K562 (cell line): ENCODE measurements around the gene ZNF565. TPM values are rescaled to one million over a fixed set of nuclear protein-coding genes. Genes with fewer than 3 reads are reported as not detected.

ENCODE experiments used
- ADNP ChIP-seq: fragments of 200-800 bp; sonication (Bioruptor generic); IDR thresholded peaks from 2 replicates; pipeline ENCODE4 v1.6.1; 2016; ENCODE audit warnings: missing genetic modification characterization, missing compliant biosample characterization
- ATF7 ChIP-seq: fragments of 450-650 bp; IDR thresholded peaks from 2 replicates; pipeline ENCODE4 v1.7.1; 2014; ENCODE audit warnings: mild to moderate bottlenecking, moderate library complexity
- DIDO1 ChIP-seq: fragments of 450-650 bp; IDR thresholded peaks from 2 replicates; pipeline ENCODE4 v1.6.1; 2016; ENCODE audit warnings: low read depth, missing biosample characterization, missing genetic modification characterization
- EP400 ChIP-seq: fragments of 450-650 bp; IDR thresholded peaks from 2 replicates; pipeline ENCODE4 v1.6.1; 2017; ENCODE audit warnings: antibody characterized with exemption, mild to moderate bottlenecking, moderate library complexity
- HNRNPK ChIP-seq: fragments of 200-400 bp; formaldehyde crosslinking; IDR thresholded peaks from one replicate; pipeline ENCODE4 v1.6.1; 2018; ENCODE audit warnings: mild to moderate bottlenecking, low read depth, low read length; ENCODE audit not compliant: poor library complexity, severe bottlenecking
- ID3 ChIP-seq, 2 experiments: fragments of 250-450 bp in 1 of 2; fragments of 450-650 bp in 1 of 2; sonication (Bioruptor Pico) in 1 of 2; IDR thresholded peaks; 2 replicates each; pipeline versions ENCODE4 v1.6.1 to v1.8.0; 2016 to 2021; ENCODE audit warnings: mild to moderate bottlenecking in 2 of 2, moderate library complexity in 2 of 2, missing compliant biosample characterization in 1 of 2, missing genetic modification characterization in 1 of 2
- JUND ChIP-seq, 2 experiments: IDR thresholded peaks; 2 replicates in 1 of 2; 3 replicates in 1 of 2; pipeline ENCODE4 v1.6.1; 2011; ENCODE audit warnings: borderline replicate concordance in 2 of 2, low read depth in 2 of 2, low read length in 2 of 2, improper control_type of control experiment in 1 of 2, missing biosample characterization in 1 of 2, missing genetic modification characterization in 1 of 2, missing genetic modification reagents in 1 of 2
- MBD2 ChIP-seq: sonication (generic); IDR thresholded peaks from 2 replicates; pipeline ENCODE4 v1.6.1; 2016; ENCODE audit warnings: low read depth, borderline replicate concordance
- MEF2D ChIP-seq: conservative IDR thresholded peaks from 2 replicates; pipeline ENCODE4 v1.6.1; 2016; ENCODE audit warnings: low read depth, missing genetic modification characterization, missing compliant biosample characterization
- MEIS2 ChIP-seq: fragments of 450-650 bp; IDR thresholded peaks from 2 replicates; pipeline ENCODE4 v1.6.1; 2014; ENCODE audit warnings: mild to moderate bottlenecking; ENCODE audit not compliant: partially characterized antibody
- MTA2 ChIP-seq: fragments of 450-650 bp; IDR thresholded peaks from 2 replicates; pipeline ENCODE4 v1.6.1; 2016; ENCODE audit warnings: low read depth
- NR1H2 ChIP-seq: sonication (generic); formaldehyde crosslinking; IDR thresholded peaks from 2 replicates; pipeline ENCODE4 v1.4.0; 2020; ENCODE audit warnings: mild to moderate bottlenecking, missing genetic modification reagents
- NR2C2 ChIP-seq, 2 experiments: fragments of 200-800 bp in 1 of 2; sonication (Bioruptor generic) in 1 of 2; sonication (generic) in 1 of 2; formaldehyde crosslinking in 1 of 2; IDR thresholded peaks; 2 replicates each; pipeline versions ENCODE4 v1.6.1 to v1.8.0; 2016 to 2022; ENCODE audit warnings: mild to moderate bottlenecking in 1 of 2, missing compliant biosample characterization in 1 of 2, missing genetic modification characterization in 1 of 2, missing genetic modification reagents in 1 of 2
- POLR2A ChIP-seq: fragments of 450-650 bp; conservative IDR thresholded peaks from 2 replicates; pipeline ENCODE4 v1.6.1; 2016
- PRDM10 ChIP-seq: fragments of 450-650 bp; IDR thresholded peaks from 2 replicates; pipeline ENCODE4 v1.6.1; 2018; ENCODE audit not compliant: partially characterized antibody
- RHOXF2B ChIP-seq: fragments of 250-450 bp; sonication (Bioruptor Pico); conservative IDR thresholded peaks from 2 replicates; pipeline ENCODE4 v1.5.1; 2021
- SP1 ChIP-seq: sonication (generic); formaldehyde crosslinking; IDR thresholded peaks from 2 replicates; pipeline ENCODE4 v1.8.1; 2022; ENCODE audit warnings: mild to moderate bottlenecking, missing genetic modification reagents
- SREBF1 ChIP-seq: fragments of 150-350 bp; IDR thresholded peaks from 2 replicates; pipeline ENCODE4 v1.6.1; 2014; ENCODE audit warnings: antibody characterized with exemption, low read depth, low read length, borderline replicate concordance
- ZFP36 ChIP-seq: fragments of 150-350 bp; IDR thresholded peaks from 2 replicates; pipeline ENCODE4 v1.6.1; 2018; ENCODE audit warnings: low read length, low read depth; ENCODE audit not compliant: partially characterized antibody
- ZNF12 ChIP-seq: sonication (generic); formaldehyde crosslinking; IDR thresholded peaks from 2 replicates; pipeline ENCODE4 v1.4.0; 2020; ENCODE audit warnings: mild to moderate bottlenecking, missing genetic modification reagents
- ZNF395 ChIP-seq: fragments of 200-800 bp; sonication (Bioruptor generic); IDR thresholded peaks from 2 replicates; pipeline ENCODE4 v1.6.1; 2017; ENCODE audit warnings: missing genetic modification characterization, missing compliant biosample characterization
- polyA plus RNA-seq, 8 experiments: library from polyadenylated mRNA; depleted of rRNA in 4 of 8; stranded (reverse) in 5 of 8; unstranded in 3 of 8; fragments of >200 nt; fragmentation: Nextera tagmentation in 2 of 8; fragmentation: Illumina TruSeq in 1 of 8; extraction: Ambion mirVana in 2 of 8; extraction: Trizol in 1 of 8; gene quantifications; 2 replicates each; pipeline versions ENCODE4 v1.2.1 to v1.2.3, GENCODE V29; 2011 to 2014; ENCODE audit warnings: inconsistent platforms in 1 of 8, missing spikeins in 1 of 8
- total RNA-seq, 7 experiments: library from RNA; depleted of rRNA in 6 of 7; stranded (reverse); fragments of >200 nt in 6 of 7; fragmentation: Illumina TruSeq in 2 of 7; extraction: Trizol in 2 of 7; gene quantifications; 2 replicates each; pipeline versions ENCODE4 v1.2.1 to v1.2.3, GENCODE V29; 2011 to 2021; ENCODE audit warnings: low replicate concordance in 1 of 7

The ZNF565 gene
- total and polyA plus RNA-seq, 9 of the 15 experiments (the other 6 are each of a cell fraction or from before 2014, with no cell fraction given), result 1.3 to 3.2 (median 2.6) TPM

- TF ChIP-seq ZNF12 (CRISPR knock-in tag), result no peak
- TF ChIP-seq HNRNPK, result no peak
- TF ChIP-seq DIDO1 (tag), result peak; percentile 82
- peak; percentile 79 for TF ChIP-seq ZNF395 (CRISPR knock-in tag)
- TF ChIP-seq RHOXF2B, result 0 out of 2 replicates have a peak, but pooled peaks have one; percentile 75
- peak; percentile 94 for TF ChIP-seq ATF7
- 0 out of 2 replicates have a peak, but pooled peaks have one; percentile 26 for TF ChIP-seq SREBF1
- TF ChIP-seq ID3 (CRISPR knock-in tag; IDR thresholded peaks at IDR 0.05), result no peak
- TF ChIP-seq ID3 (tag; IDR thresholded peaks at IDR 0.05), result peak; percentile 50; the same call in 1 of the 2 replicates
- peak; percentile 59; the same call in 1 of the 2 replicates for TF ChIP-seq MBD2
- peak; percentile 36; the same call in 1 of the 2 replicates for TF ChIP-seq JUND (IDR thresholded peaks at IDR 0.05; ENCODE audit: borderline replicate concordance, low read depth, low read length)
- peak; percentile 52; the same call in 2 of the 3 replicates for TF ChIP-seq JUND (tag; IDR thresholded peaks at IDR 0.05; ENCODE audit: borderline replicate concordance, low read depth, low read length)
- TF ChIP-seq PRDM10, result peak; percentile 90
- peak; percentile 98 for TF ChIP-seq EP400
- no peak for TF ChIP-seq ADNP (tag)
- no peak for TF ChIP-seq NR1H2 (CRISPR knock-in tag)
- peak; percentile 93 for TF ChIP-seq SP1 (CRISPR knock-in tag)
- TF ChIP-seq MEF2D (tag), result 0 out of 2 replicates have a peak, but pooled peaks have one; percentile 39
- TF ChIP-seq MTA2, result no peak
- TF ChIP-seq NR2C2 (CRISPR knock-in tag; IDR thresholded peaks at IDR 0.05), result peak; percentile 89
- TF ChIP-seq NR2C2 (tag; IDR thresholded peaks at IDR 0.05), result peak; percentile 96
- TF ChIP-seq MEIS2, result peak; percentile 79
- TF ChIP-seq POLR2A, result peak; percentile 95
- TF ChIP-seq ZFP36, result peak; percentile 7
Measured at GRCh38 chr19:36214386-36215275, at the start of gene ZNF565, which contains the start of gene ZNF146 (continued).
